ENCODE results near the gene OTUD4. TPM values are rescaled to one million over a fixed set of nuclear protein-coding genes. Genes with fewer than 3 reads are reported as not detected.

Gene OTUD4
- polyA plus RNA-seq, 6 donors from 2014 or later: 11.9 to 20.1 (median 15.4) TPM

- DNase-seq: no peak
- Mint-ChIP-seq H3K27me3 (no peaks in the 10 kb centered on the region), H3K36me3 (peaks cover 15 to 25% of the 10 kb centered on the region in 2 donors), H3K4me1 (peaks cover 28 to 44% (median 29%) of the 10 kb centered on the region in 3 donors), H3K27ac (peak overlapping the region; percentile 94 to 100 (median 98)), H3K9me3 (peaks cover 0 to 13% (median 5%) of the 10 kb centered on the region in 7 donors), H3K4me3 (peak overlapping the region; percentile 90 to 99 (median 97))
- no peak for ATAC-seq (ENCODE audit: low read depth in 2 of 2)
These were observed 83.0 kb downstream of the OTUD4 start for GRCh38 chr4:145097331-145097820.

GRCh38 chr4:145093638-145094037, 86.8 kb downstream of the OTUD4 start:
- H3K4me3 Mint-ChIP-seq: no peak overlapping the region
- peaks cover 25 to 31% (median 25%) of the 10 kb centered on the region in 3 donors for H3K4me1 Mint-ChIP-seq

GRCh38 chr4:145090380-145090779, 90.0 kb downstream of the OTUD4 start:
- Mint-ChIP-seq H3K27ac (no peak overlapping the region), H3K27me3 (no peaks in the 10 kb centered on the region), H3K9me3 (peaks cover 0 to 13% (median 5%) of the 10 kb centered on the region in 7 donors), H3K4me1 (peaks cover 22 to 33% (median 27%) of the 10 kb centered on the region in 3 donors), H3K4me3 (no peak overlapping the region), H3K36me3 (peaks cover 34 to 45% of the 10 kb centered on the region in 2 donors)
- ATAC-seq (ENCODE audit: low read depth in 2 of 2) (no peak), DNase-seq (no peak)

More at GRCh38 chr4:145093638-145094037, 86.8 kb downstream of the OTUD4 start:
- Mint-ChIP-seq H3K27me3 (no peaks in the 10 kb centered on the region), H3K27ac (peak overlapping the region in 1 of 6 donors; percentile 45), H3K9me3 (peaks cover 0 to 13% (median 5%) of the 10 kb centered on the region in 7 donors), H3K36me3 (peaks cover 26 to 37% of the 10 kb centered on the region in 2 donors)
- ATAC-seq (ENCODE audit: low read depth in 2 of 2) (no peak), DNase-seq (no peak)

GRCh38 chr4:145083891-145084605, 96.3 kb downstream of the OTUD4 start:
- H3K9me3 Mint-ChIP-seq: peaks cover 0 to 2% (median 0%) of the 10 kb centered on the region in 7 donors
- no peak overlapping the region for H3K27ac Mint-ChIP-seq
- H3K36me3 Mint-ChIP-seq: peaks cover 14 to 21% of the 10 kb centered on the region in 2 donors
- DNase-seq (no peak), ATAC-seq (ENCODE audit: low read depth in 2 of 2) (no peak)
- H3K27me3 Mint-ChIP-seq: no peaks in the 10 kb centered on the region
- H3K4me3 Mint-ChIP-seq: no peak overlapping the region
- peaks cover 13 to 20% (median 13%) of the 10 kb centered on the region in 3 donors for H3K4me1 Mint-ChIP-seq

Other genes with a start within 250 kb of the OTUD4 start
- gene ANAPC10, start 82.4 kb downstream of the OTUD4 start, polyA plus RNA-seq (ENCODE audit: low read depth in 6 of 6): 10 to 100 TPM; 26.8 to 60.9 (median 41.2) TPM
- 10 to 100 TPM; 45.5 to 63.7 (median 56.4) TPM for gene ABCE1, start 82.3 kb downstream of the OTUD4 start, polyA plus RNA-seq (ENCODE audit: low read depth in 6 of 6)